EL (cell line): ENCODE results near the gene TBX4.

Experiments
- DNase-seq: peaks from one replicate; pipeline ENCODE4 v3.0.0-alpha.2; 2016

Gene TBX4

GRCh38 chr17:61452301-61453290, at the start of gene TBX4:
Gene TBX4 (plus strand): TSS chr17:61452422. CDS start chr17:61456491, 4,069 bp downstream.
- peak; percentile 50 for DNase-seq

DNA sequence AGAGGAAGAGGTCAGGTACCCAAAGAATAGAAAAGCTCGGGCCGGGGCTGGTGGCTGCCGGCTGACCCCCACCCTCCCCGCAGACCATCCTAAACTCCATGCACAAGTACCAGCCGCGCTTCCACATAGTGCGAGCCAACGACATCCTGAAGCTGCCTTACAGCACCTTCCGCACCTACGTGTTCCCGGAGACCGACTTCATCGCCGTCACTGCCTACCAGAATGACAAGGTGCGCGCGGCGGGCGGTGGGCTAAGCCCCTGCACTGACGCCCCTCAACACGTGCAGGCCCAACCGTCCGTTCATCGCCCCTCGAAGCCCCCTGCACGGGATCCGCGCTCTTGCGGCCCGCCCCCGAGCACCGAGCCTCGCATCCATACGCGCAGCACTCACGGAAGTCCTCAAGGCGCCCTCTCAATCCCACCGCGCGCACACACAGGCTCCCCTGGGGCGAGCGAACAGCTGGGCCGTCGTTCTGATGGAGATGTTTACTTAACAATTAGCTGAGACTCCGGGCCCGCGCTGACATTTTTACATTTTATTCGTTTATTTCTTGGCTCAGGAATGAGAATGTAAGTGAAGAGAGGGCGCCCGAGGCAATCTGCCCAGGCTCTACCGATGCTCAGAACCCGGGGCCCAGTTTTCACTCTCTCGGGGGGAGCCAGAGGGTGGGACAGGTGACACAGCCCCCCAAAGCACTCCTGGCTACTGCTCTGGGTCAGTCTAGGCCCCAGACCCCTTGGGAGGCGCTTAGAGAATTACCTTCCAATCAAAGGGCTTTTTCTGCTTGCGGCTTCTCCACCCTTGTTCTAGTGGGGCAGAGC, 49.0 kb upstream of the TBX4 start:
- DNase-seq: peak; percentile 48

DNA sequence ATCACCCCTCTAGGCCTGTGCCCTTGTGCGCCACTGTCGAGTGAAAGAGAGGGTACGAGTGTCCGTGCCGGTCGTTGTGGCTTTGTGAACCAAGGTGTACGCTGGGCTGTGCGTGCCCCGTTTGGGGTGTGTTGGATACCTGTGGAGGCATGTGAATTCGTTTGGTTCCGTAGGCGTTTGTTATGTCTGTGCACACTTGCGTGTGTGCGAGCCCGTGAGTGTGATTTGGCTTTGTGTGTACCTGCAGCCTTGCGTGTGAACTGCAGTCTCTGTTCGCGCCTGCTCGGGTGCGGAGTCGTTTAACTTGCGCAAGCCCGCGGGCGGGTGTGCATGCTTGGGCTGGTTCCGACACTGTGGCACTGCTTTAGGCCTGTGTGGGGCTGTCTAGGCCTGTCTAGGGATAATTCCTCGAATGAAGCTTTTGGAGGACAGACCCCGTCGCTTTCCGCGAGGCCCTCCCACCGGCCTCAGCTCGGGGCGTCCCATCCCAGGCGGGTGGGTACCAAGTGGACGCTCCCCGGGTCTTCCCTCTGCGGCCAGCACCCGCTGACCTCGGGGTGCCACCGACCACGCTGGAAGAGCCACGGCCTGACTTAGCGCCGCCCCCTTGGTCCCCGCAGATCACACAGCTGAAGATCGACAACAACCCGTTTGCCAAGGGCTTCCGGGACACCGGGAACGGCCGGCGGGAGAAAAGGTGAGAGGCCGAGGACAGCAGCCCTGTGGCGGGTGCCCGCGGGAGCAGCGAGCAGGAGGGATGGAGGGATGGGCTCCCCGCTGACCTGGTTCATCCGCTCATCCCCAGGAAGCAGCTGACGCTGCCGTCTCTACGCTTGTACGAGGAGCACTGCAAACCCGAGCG, 48.2 kb upstream of the TBX4 start:
- DNase-seq: no peak

GRCh38 chr17:61404663-61404912, 47.6 kb upstream of the TBX4 start:
- DNase-seq: no peak

GRCh38 chr17:61404913-61405685, 47.1 kb upstream of the TBX4 start:
- no peak for DNase-seq

DNA sequence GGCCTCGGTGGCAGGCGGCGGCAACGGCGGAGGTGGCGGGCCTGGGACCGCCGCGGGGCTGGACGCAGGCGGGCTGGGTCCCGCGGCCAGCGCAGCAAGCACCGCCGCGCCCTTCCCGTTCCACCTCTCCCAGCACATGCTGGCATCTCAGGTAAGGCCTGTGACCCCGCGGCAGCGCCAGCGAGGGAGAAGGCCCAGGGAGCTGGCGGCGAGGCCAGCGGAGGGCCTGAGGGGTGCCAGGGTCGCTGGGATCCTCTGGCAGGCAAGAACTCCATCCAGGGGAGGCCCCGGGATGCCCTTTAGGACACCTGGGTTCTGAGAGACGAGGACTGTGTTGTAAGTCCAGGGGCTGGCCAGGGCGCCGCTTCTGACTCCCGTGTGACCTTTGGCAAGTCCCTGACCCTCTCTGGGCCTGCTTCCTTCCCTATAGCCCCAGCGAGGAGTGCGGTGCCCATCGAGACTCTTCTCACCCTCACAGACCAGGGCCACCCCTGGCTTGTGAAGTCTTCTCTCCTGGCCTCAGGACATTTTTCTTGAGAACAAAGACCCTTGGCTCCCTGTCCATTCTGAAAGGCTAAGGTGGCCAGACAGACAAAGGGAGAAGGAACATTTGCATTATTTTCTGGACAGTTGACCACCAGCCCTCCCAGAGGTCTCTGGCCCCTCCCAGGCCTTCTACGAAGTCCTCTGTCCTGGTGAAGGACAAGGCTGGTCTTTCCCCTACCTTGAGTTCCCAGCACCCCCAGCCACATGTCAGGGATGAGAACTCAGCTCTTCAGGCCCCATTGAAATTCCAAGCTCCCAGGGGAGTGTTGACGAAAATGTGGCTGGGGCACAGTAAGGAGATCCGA, 46.3 kb upstream of the TBX4 start:
- no peak for DNase-seq

DNA sequence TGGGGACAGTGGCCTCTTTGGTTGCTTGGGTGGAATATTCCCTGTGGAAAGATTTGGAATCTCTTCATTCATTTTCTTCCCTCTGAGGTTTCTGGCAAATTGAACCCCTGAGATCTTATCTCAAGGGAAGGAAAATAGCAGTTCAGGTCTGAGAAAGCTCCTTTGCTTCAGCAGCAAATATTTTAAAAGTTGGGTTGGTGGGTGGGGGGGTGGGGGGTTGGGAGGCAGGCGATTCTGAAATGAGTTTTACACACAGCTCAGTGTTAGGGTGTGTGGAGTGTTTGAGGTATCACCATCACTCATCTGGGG, 45.7 kb upstream of the TBX4 start:
- DNase-seq: no peak

DNA sequence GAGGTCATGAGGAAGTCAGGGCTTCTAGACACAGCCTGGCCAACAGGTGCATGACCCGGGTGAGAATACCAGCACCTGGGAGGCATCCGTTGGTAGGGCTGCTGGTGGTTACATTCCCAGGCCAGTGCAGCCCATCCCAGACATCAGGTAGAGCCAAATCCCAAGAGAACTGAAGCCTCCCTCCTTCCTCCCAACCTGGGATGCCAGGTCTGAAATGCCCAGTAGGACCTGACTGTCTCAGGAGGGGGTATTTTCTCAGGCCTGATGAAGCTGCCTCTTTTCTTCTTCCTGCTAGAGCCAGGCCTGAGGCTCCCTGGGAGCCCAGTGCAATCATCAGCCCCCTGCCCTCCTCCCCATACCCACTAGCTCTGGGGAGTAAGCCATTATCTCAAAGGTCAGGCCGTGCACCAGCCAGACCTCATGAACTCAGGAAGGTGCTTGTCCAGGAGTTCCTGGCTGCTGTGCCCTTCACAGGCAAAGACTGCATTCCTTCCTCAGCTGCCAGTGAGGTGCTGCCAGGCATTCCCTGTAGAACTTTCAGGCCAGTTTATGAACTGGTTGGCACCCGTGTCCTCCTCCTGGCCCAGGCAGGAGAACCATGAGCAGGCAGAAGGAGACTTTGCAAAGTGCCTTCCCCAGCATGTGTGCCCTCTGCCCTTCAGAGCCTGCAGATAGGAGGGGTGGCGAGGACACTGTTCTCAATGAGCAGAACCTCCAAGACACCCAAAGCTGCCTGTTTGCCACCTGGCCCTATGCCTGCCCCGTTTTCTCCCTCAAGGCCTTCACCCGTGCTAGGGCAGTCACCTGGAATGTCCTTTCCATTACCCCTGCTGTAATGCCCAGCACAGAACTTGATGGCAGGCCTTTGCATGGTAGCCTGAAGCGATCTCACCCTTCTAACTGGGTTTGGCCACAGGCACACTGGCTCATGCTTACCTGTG, 45.0 kb upstream of the TBX4 start:
- DNase-seq: no peak

GRCh38 chr17:61408151-61409041, 43.8 kb upstream of the TBX4 start:
- DNase-seq: no peak

- DNase-seq: peak; percentile 76
Observed at GRCh38 chr17:61409301-61410112, 42.7 kb upstream of the TBX4 start.

DNA sequence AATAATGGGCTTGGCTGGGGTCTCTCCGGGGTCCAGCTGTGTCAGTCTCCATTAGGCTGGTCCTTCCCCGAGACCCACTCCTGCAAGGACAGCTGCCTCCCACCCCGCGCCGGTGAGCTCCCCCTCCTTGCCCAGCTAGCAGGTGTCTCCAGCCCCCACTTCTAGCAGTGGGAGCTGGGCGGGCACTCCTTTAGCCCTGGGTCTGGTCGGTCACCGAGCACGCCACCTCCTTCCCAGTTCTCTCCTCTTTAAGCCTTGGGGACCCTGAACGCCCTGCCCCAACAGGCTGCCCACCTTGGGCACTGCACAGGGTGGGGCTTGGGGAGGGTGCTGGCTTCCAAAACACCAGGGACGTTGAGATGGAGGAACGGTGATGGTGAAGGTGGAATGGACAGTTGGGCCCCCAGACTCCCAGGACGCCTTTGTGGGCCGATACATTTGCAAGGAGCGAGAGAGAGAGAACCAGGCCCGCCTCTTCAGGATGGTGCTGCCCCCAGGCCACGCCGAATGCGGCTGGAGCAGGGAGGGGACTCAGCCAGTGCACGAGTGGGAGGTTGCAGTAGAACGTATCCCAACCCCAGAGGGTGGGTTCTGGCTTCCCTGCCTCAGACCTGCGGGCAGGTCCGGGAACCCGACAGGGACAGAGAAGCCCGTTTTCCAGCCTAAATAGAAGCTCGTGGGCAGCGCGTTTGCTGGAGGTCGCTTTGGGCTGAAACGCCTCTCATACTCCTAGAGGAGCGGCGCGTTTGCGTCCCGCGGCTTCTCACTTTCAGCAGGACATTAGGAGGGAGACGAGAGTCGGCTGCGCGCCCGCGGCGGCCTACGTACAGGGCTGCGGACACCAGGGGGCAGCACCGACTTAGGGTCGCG, 41.8 kb upstream of the TBX4 start:
- DNase-seq: peak; percentile 85

GRCh38 chr17:61411011-61411260, 41.3 kb upstream of the TBX4 start:
- no peak for DNase-seq

DNA sequence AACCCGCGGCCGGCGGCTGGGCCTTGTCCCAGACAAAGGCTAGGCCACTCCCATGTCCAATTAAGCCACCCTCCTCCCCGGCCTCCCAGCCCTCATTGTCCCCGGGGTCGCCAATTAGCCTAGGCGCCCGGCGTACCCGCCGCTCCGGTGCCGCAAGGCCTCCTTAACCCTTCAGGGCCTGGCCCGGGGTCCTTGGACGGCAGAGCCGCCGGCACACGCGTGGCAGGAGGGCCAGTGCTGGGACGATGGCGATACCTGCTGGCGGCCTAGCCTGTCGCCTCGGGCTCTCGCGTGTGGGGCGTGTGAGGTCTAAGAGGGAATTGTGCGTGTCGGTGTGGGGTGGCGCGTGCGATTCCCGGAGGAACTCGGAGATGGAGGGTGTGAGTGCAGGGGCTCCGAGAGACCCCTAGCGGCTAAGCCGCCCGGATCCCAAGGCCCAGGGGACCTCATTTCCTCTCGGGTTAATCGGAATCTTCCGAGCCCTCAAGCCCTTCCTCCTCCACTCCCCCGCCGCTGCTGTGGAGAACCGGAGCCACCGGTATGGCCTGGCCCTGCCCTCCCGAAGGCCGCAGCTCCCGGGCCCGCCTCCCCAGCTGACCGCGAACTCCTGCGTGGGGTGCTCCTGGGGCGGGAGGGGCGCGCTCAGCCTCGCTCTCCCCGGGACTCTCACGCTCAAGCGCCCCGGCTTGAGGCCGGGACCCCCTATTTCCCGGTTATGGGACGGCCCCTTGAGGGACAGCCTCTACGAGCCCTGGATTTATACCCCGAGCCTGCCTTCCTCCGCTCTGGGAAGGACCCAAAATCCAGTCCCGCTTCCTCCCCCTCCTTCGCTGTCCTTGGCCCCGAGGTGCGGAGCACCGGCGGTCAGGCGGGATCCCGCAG, 40.7 kb upstream of the TBX4 start:
- peak; percentile 79 for DNase-seq

DNA sequence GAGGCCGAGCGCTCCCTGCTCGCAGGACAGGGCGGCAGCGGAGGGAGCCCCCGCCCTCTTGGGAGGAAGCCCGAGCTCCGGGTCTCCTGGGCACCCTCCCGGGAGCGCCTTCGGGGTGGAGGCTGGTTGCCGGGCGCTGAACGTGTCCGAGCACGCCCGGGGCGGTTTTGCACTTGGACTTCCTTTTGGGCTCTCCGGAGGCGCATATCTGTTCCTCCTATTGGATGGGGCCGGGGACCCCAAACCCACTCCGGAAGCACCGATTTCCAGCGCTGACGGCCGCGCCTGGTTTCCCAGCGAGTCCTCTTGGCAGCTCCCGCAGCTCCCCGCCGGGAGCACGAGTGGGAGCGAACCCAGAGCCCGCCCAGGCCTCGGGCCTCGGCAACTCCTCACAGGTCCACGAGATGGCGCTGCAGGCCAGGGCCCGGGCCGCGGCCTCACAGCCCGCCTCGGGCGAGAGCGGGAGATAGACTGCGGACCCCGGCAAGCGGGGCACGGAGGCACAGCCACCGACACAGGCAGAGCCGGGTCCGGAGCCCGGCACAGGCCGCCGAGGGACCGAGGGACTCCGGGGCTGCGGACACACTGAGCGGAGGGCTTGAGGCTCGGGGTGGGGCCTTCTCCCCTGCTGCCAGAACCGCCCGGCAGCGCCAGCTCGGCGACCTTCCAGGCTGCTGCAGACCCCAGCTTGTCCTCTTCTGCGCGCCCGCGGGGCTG, 39.9 kb upstream of the TBX4 start:
- DNase-seq: peak; percentile 91

DNA sequence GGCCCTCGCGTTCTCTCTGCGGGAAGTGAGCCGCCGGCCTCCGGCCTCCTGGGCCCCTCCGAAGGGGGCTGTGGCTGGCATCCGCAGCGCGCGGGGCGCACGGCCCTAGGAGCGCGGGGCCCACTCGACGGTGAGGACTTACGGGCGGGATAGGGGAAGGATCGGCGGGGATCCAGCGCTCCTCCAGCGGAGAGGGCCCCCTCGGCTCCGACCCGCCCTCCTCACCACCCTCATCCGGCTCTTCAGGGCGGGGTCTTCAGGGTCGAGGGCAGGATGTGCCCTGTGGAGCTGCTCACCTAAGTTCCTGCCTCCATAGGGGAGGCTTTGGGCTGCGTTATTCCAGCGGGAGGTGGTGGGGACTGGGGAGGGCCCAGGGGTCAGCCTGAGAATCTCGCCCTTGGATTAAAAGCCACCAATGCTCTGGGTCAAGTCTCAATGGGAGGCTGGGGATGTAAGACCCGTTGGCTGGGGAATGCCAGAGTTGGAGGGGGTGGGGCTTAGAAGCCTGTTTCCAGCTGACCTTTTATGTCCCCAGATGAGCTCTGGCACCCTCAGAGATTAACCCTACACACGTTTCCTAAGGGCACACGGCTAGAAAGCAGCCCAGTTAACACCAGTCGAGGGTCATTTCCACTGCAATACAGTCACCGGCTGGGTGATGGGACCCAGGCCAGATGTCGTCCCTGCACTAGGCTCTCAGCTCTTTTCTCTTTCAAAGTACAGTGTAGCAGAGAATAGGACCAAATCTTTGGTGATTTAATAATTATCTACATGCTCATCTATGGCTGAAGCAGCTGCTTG, 39.2 kb upstream of the TBX4 start:
- no peak for DNase-seq
